OCI-LY1 (cell line): ENCODE measurements around the gene SYTL5.

Source experiments
- H2AFZ ChIP-seq: fragments of 200-600 bp; sonication (generic), shearing (Covaris generic); 2 replicates; pipeline ENCODE4 v1.6.0; 2014; ENCODE audit warnings: antibody characterized with exemption, mild to moderate bottlenecking, low read length
- H3F3A ChIP-seq: fragments of 200-600 bp; sonication (generic), shearing (Covaris generic); 2 replicates; pipeline ENCODE4 v1.6.0; 2014; ENCODE audit warnings: mild to moderate bottlenecking, antibody characterized with exemption, low read length, moderate library complexity; ENCODE audit not compliant: insufficient read depth
- H3K27ac ChIP-seq: fragments of 200-600 bp; sonication (generic); 2 replicates; pipeline ENCODE4 v1.5.1; 2014; ENCODE audit warnings: low read length, mixed run types, mild to moderate bottlenecking, low read depth; ENCODE audit not compliant: poor library complexity, severe bottlenecking
- H3K27me3 ChIP-seq: fragments of 200-600 bp; sonication (generic); 2 replicates; pipeline ENCODE4 v1.6.0; 2014; ENCODE audit warnings: antibody characterized with exemption, mild to moderate bottlenecking, low read length, moderate library complexity; ENCODE audit not compliant: insufficient read depth
- H3K36me3 ChIP-seq: fragments of 200-600 bp; sonication (generic); 2 replicates; pipeline ENCODE4 v1.6.1; 2014; ENCODE audit warnings: mild to moderate bottlenecking, antibody characterized with exemption, low read length, moderate library complexity, mixed read lengths; ENCODE audit not compliant: insufficient read depth
- H3K4me1 ChIP-seq: fragments of 200-600 bp; sonication (generic); 2 replicates; pipeline ENCODE4 v1.5.1; 2014; ENCODE audit warnings: mild to moderate bottlenecking, low read length, moderate library complexity; ENCODE audit not compliant: insufficient read depth, severe bottlenecking
- H3K4me2 ChIP-seq: fragments of 200-600 bp; sonication (generic), shearing (Covaris generic); 2 replicates; pipeline ENCODE4 v1.6.1; 2014; ENCODE audit warnings: low read length
- H3K4me3 ChIP-seq: fragments of 200-600 bp; sonication (generic); 2 replicates; pipeline ENCODE4 v1.5.1; 2014; ENCODE audit warnings: low read length, low read depth, mild to moderate bottlenecking, mixed read lengths; ENCODE audit not compliant: poor library complexity, severe bottlenecking
- H3K79me2 ChIP-seq: fragments of 200-600 bp; shearing (Covaris generic); 2 replicates; pipeline ENCODE4 v1.6.1; 2016; ENCODE audit warnings: mixed run types, low read length, mixed read lengths; ENCODE audit not compliant: insufficient read depth
- H3K9ac ChIP-seq: fragments of 200-600 bp; sonication (generic), shearing (Covaris generic); 2 replicates; pipeline ENCODE4 v1.6.1; 2014; ENCODE audit warnings: mild to moderate bottlenecking, low read length, mixed read lengths
- H3K9me2 ChIP-seq: fragments of 200-600 bp; sonication (generic), shearing (Covaris generic); 2 replicates; pipeline ENCODE4 v1.6.1; 2014; ENCODE audit warnings: low read depth, mild to moderate bottlenecking, low read length, mixed read lengths
- H3K9me3 ChIP-seq: fragments of 200-600 bp; shearing (Covaris generic); 2 replicates; pipeline ENCODE4 v1.6.1; 2014; ENCODE audit warnings: low read length, mixed read lengths
- H4K20me1 ChIP-seq: fragments of 200-600 bp; sonication (generic), shearing (Covaris generic); 2 replicates; pipeline ENCODE4 v1.6.0; 2016; ENCODE audit warnings: mild to moderate bottlenecking, low read length; ENCODE audit not compliant: insufficient read depth
- EZH2 ChIP-seq: fragments of 200-600 bp; sonication (generic), shearing (Covaris generic); IDR thresholded peaks from 2 replicates; pipeline ENCODE4 v1.8.0; 2017; ENCODE audit warnings: borderline replicate concordance, mixed run types, mild to moderate bottlenecking, antibody characterized with exemption, low read length, moderate library complexity, mixed read lengths
- TF ChIP-seq, protein P1 (sequence below): fragments of 200-600 bp; sonication (generic), shearing (Covaris generic); IDR thresholded peaks from 2 replicates; pipeline ENCODE4 v1.5.1; 2017; ENCODE audit warnings: mild to moderate bottlenecking, antibody characterized with exemption, low read length, moderate library complexity, mixed read lengths

The SYTL5 gene

GRCh38 chrX:38004046-38004445 lies 2.3 kb upstream of the SYTL5 start:
- H3K4me3 ChIP-seq, result no peak overlapping the region
- H3K4me2 ChIP-seq, result no peak overlapping the region
- no peak overlapping the region for H3K27ac ChIP-seq
- H3K9me3 ChIP-seq, result no peaks in the 10 kb centered on the region
- TF ChIP-seq EZH2, result no peak
- TF ChIP-seq, protein P1, sequence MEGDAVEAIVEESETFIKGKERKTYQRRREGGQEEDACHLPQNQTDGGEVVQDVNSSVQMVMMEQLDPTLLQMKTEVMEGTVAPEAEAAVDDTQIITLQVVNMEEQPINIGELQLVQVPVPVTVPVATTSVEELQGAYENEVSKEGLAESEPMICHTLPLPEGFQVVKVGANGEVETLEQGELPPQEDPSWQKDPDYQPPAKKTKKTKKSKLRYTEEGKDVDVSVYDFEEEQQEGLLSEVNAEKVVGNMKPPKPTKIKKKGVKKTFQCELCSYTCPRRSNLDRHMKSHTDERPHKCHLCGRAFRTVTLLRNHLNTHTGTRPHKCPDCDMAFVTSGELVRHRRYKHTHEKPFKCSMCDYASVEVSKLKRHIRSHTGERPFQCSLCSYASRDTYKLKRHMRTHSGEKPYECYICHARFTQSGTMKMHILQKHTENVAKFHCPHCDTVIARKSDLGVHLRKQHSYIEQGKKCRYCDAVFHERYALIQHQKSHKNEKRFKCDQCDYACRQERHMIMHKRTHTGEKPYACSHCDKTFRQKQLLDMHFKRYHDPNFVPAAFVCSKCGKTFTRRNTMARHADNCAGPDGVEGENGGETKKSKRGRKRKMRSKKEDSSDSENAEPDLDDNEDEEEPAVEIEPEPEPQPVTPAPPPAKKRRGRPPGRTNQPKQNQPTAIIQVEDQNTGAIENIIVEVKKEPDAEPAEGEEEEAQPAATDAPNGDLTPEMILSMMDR, result no peak
- no peaks in the 10 kb centered on the region for H3K79me2 ChIP-seq
- no peaks in the 10 kb centered on the region for H3K27me3 ChIP-seq
- no peaks in the 10 kb centered on the region for H3F3A ChIP-seq
- no peaks in the 10 kb centered on the region for H3K4me1 ChIP-seq
- no peak overlapping the region for H3K9ac ChIP-seq
- no peak overlapping the region for H2AFZ ChIP-seq
- no peaks in the 10 kb centered on the region for H3K9me2 ChIP-seq
- no peaks in the 10 kb centered on the region for H3K36me3 ChIP-seq
- no peaks in the 10 kb centered on the region for H4K20me1 ChIP-seq

GRCh38 chrX:38006778-38007177 lies 425 bp downstream of the SYTL5 start:
- no peaks in the 10 kb centered on the region for H3K9me3 ChIP-seq
- H3K36me3 ChIP-seq, result no peaks in the 10 kb centered on the region
- H3K79me2 ChIP-seq, result no peaks in the 10 kb centered on the region
- H3K27ac ChIP-seq, result no peak overlapping the region
- no peak for TF ChIP-seq EZH2
- TF ChIP-seq, protein P1, result no peak
- H2AFZ ChIP-seq, result no peak overlapping the region
- H3K4me2 ChIP-seq, result no peak overlapping the region
- H3K4me3 ChIP-seq, result no peak overlapping the region
- no peaks in the 10 kb centered on the region for H4K20me1 ChIP-seq
- H3K4me1 ChIP-seq, result no peaks in the 10 kb centered on the region
- H3K9me2 ChIP-seq, result no peaks in the 10 kb centered on the region
- H3F3A ChIP-seq, result no peaks in the 10 kb centered on the region
- no peaks in the 10 kb centered on the region for H3K27me3 ChIP-seq
- no peak overlapping the region for H3K9ac ChIP-seq

- no peak overlapping the region for H3K4me2 ChIP-seq
- H2AFZ ChIP-seq, result no peak overlapping the region
- no peak overlapping the region for H3K27ac ChIP-seq
- no peak overlapping the region for H3K9ac ChIP-seq
- no peaks in the 10 kb centered on the region for H3K27me3 ChIP-seq
- no peaks in the 10 kb centered on the region for H3K4me1 ChIP-seq
- TF ChIP-seq, protein P1, result no peak
- TF ChIP-seq EZH2, result no peak
- H4K20me1 ChIP-seq, result no peaks in the 10 kb centered on the region
- H3K4me3 ChIP-seq, result no peak overlapping the region
- no peaks in the 10 kb centered on the region for H3K36me3 ChIP-seq
- no peaks in the 10 kb centered on the region for H3K9me3 ChIP-seq
- H3F3A ChIP-seq, result no peaks in the 10 kb centered on the region
- H3K9me2 ChIP-seq, result no peaks in the 10 kb centered on the region
- H3K79me2 ChIP-seq, result no peaks in the 10 kb centered on the region
Observed at GRCh38 chrX:38008658-38009057, 2.3 kb downstream of the SYTL5 start.
